Liver (tissue), 3 donors: Measurements from ENCODE around the gene MIB1.

Experiments
- ATF3 ChIP-seq: IDR thresholded peaks from 2 replicates; pipeline ENCODE4 v1.6.1; 2016; ENCODE audit warnings: antibody characterized with exemption
- CTCF ChIP-seq: fragments of 150-350 bp; IDR thresholded peaks from 2 replicates; pipeline ENCODE4 v1.5.1; 2017; ENCODE audit warnings: improper control_type of control experiment, low read depth, low read length; ENCODE audit not compliant: missing input control
- HNF4G ChIP-seq: IDR thresholded peaks from 2 replicates; pipeline ENCODE4 v1.6.1; 2016; ENCODE audit warnings: antibody characterized with exemption
- MAX ChIP-seq: IDR thresholded peaks from 2 replicates; pipeline ENCODE4 v1.6.1; 2016; ENCODE audit warnings: antibody characterized with exemption
- RAD21 ChIP-seq, 2 donors: IDR thresholded peaks; 2 replicates each; pipeline ENCODE4 v1.6.1; 2016; ENCODE audit warnings: antibody characterized with exemption in 2 of 2, mild to moderate bottlenecking in 2 of 2
- REST ChIP-seq: IDR thresholded peaks from 2 replicates; pipeline ENCODE4 v1.6.1; 2016; ENCODE audit warnings: antibody characterized with exemption, mild to moderate bottlenecking
- YY1 ChIP-seq: IDR thresholded peaks from 2 replicates; pipeline ENCODE4 v1.6.1; 2016; ENCODE audit warnings: antibody characterized with exemption, mild to moderate bottlenecking
- donor health status: healthy.
- donor health status: healthy.

GRCh38 chr18:21786526-21786925 is 45.9 kb downstream of the MIB1 start:
- no peak for TF ChIP-seq CTCF
- TF ChIP-seq HNF4G = no peak
- TF ChIP-seq REST = no peak
- no peak for TF ChIP-seq MAX
- no peak for TF ChIP-seq YY1
- TF ChIP-seq RAD21 (IDR thresholded peaks at IDR 0.05) = no peak
- TF ChIP-seq ATF3 = no peak
